Fibroblast of peridontal ligament (primary cell): ENCODE results near the gene GRM7.

Experiments
- DNase-seq: peaks from one replicate; pipeline ENCODE4 v3.0.0-alpha.2; 2010; ENCODE audit errors: extremely low read depth

Gene GRM7

DNA sequence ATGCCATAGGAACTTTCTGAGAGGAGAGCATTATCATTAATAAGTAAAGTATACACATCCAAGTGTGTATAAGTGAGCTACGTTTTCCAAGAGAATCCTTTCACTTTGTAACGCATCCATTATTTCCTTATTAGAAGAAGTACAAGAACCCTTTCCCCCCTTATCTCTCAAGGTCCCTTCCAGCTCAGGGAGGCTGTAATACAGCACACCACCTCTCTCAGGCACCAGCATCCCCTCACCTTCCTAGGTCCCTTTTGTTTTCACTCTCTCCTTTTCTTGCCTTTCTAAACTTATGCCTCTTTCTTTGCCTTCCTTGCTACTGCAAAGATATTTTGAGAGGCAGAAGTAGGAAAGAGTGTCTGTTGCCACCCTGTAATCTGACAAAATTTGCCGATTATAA, 446.0 kb downstream of the GRM7 start:
- DNase-seq, result no peak

- DNase-seq, result no peak
Observed at GRCh38 chr3:7307410-7307809, 446.5 kb downstream of the GRM7 start.

GRCh38 chr3:7309641-7310102, 448.8 kb downstream of the GRM7 start:
- no peak for DNase-seq

DNA sequence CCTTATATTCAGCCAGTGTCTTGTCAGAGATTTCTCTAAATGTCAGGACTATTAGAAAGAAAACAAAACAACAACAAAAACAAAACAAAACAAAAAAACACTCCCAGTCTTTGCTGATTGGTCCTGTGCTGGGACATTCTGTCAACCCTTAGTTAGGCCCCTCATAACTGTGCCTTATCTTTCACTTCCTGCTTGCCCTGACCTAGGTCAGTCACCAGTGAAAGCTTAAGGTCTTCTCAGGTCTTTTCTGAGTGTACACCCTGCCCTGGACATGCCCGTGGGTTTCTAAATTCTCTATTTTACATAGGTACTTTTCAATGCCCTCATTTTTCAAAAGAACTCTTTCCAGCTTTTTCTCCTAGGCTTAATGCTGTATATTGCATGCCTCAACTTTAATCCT, 454.1 kb downstream of the GRM7 start:
- no peak for DNase-seq

DNA sequence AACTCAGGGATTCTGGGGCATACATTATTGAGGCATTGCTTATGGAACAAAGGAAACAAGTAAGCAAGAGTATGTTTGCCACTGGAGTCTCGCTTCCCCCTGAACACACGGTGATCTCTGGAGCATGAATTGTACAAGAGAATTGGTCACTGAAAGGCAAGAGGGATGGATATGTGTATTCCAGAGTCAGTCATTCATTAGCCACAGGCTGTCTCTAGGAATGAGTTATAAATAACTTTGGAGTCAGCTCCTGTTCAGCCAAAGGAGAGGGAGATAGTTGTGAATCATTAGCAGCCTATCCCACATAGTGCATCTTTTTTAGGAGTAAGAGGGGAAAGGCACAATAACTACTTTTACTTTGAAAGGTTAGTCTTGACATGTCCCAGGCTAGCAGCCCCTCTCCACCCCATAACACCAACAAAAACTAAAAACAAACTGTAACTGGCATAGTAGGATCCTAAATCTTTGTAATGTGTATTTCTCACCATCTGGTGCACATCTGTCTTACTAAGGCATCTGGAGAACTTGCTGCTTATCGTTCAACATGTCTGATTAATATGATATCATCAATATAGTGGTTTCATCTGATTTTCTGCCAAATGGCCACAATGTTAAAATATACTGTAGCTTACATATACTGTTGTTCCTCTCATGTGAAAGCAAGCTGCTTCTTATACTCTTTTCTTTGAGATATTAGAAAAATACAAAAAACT, 462.2 kb downstream of the GRM7 start:
- no peak for DNase-seq

DNA sequence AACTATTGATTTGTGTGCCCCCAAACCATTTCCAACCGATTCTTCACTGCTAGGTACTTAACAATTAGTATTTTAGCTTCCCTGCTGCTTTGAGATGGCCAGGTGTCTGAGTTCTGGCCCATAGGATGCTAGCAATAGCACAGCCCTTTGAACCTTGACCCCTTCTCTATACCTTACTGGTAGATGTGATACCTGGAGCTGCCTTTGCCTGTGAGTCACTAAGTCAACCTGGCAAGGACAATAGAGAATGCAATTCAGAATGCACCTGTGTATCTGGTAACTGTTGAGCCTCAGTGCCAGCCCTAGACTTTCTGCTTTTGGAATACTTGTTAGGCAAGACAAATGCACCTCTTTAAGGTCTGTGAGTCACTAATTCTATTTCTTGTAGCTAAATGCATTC, 467.4 kb downstream of the GRM7 start:
- no peak for DNase-seq

DNA sequence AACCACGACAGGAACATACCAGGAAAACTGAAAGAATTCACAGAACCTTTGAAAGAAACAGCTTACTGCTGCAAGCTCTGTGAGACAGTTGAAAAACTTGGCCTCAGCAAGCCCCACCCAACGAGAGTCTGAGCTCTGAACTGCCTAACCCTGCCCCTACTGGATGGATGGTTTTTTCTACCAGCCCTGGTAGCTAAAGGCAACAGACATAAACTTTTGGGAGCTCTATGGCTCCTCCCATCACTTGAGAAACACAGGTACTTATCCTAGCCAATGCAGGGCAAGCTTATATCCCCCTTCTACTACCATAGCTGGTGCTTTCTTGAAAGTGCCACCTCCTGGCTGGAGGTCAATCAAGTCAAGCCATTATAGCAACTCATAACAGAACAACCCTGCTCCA, 471.8 kb downstream of the GRM7 start:
- DNase-seq, result no peak

DNA sequence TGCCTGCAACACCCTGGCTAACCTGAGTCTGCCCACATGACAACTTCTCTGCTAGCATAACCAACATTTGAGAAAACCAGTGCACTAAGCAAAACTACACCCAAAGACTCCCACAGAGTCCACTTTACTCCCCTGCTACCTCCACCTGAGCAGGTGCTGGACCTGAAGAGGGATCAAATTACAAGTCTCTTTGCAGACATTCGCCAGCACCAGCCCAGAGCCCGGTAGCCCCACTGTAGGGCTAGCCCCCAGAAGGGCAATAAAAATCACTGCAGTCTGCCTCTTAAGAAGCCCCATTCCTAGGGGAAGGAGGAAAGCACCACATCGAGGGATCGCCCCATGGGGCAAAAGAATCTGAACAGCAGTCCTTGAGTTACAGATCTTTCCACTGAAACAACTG, 472.2 kb downstream of the GRM7 start:
- DNase-seq, result no peak

DNA sequence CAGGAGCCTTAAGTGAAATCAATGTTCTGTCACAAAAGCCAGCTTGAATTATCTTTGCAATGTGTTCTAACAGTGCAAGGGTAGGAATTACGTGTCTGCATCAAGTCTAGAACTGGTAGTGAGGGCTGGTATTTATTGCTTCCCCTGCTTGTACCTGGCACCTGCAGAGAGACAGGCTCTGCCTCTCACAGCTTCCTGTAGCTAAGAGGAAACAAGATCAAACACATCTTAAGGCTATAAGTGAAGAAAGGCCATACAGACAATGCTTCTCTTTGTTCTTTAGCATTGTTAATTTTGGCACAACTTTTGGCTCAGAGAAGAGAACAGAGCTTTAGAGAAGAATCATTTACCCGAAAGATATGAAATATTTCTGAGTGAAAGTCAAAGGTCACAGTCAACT, 479.9 kb downstream of the GRM7 start:
- DNase-seq, result no peak

DNA sequence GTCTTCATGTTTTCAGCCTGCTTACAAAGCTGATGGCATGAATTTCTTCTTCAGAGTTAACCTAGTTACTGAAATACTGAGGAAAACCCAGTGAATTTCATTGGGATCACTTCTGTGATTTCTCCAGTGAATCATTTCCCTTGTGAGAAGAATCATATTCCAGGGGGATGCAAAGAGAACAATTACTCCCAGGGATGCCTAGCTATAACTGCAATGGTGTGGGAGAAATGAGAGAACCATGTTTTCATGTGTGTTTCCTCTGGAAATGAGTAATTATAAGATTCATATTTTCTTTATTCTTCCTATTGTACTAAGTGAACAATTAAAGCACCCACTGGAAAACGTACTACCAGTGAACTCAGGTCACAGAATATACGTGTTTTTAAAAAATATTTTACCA, 485.4 kb downstream of the GRM7 start:
- DNase-seq, result no peak

GRCh38 chr3:7357101-7357500, 496.2 kb downstream of the GRM7 start:
- DNase-seq, result no peak

- no peak for DNase-seq
Observed at GRCh38 chr3:7367968-7368367, 507.1 kb downstream of the GRM7 start.

- DNase-seq, result no peak
Observed at GRCh38 chr3:7368597-7368996, 507.7 kb downstream of the GRM7 start.

- no peak for DNase-seq
Observed at GRCh38 chr3:7371693-7372572, 511.0 kb downstream of the GRM7 start.

- no peak for DNase-seq
Observed at GRCh38 chr3:7377103-7377502, 516.2 kb downstream of the GRM7 start.

DNA sequence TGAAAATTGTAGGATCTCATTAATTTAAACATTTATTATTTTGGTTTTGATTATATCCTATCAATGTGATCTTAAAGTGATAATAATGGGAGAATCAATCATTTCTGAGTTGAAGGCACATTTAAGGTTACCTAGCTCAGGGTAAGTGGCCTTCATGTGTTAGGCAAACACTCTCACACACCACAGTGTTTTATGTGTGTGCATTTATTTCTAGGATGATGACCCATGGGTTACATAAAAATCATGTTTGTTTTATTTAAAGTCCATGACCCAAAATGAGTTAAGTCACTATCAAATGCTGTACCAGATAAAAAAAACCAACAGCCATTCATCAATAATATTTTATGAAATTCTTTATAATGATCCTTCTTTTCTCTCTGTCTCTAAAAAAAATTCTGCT, 520.8 kb downstream of the GRM7 start:
- DNase-seq, result no peak

DNA sequence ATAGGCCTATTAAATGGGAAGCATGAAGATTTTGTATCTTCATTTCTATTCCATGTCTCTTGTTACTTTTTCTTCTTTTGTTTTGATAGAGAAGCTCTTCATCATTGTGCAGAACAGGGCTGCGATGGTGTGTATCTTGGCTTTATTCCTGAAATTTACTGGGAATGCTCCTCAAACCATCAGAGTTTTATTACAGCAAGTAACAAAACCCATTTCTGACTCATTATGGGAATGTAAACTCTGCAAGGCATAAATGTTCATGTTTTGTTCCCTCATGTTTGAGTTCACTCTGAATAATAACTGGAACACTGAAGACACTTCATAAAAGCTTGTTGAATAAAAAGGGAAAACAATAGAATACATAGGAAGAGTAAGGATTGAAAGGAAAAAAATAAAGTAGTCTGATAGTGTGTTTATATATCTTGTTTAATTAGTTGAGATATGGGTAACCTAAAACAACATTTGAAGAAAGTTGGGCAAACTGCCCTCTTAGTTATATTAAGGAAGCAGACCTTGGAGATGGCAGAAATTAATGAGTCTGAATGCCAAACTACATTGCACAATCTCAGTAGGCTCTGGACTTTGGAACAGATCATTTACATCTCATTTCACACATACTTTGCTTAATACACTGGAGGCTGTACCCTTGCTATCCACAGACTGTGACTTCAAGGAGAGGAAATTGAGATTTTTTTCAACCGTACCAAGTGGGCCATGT, 521.5 kb downstream of the GRM7 start:
- no peak for DNase-seq

DNA sequence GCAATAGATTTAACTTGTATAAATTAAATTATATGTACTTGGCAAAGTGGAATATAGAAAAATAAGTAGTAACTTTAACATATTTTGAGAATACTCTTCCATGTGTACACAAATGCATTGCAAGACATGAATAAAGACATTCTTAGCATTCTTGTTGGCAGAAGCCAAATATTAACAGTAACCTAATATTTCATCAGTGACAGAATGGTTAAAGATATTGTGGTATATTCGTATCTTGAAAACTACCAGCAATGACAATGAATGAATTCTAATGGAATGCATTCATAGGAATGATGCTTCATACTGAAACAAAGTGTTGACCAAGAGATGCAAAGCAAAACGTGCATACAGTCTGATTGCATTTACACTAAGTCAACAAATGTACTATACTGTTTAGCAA, 524.7 kb downstream of the GRM7 start:
- no peak for DNase-seq

DNA sequence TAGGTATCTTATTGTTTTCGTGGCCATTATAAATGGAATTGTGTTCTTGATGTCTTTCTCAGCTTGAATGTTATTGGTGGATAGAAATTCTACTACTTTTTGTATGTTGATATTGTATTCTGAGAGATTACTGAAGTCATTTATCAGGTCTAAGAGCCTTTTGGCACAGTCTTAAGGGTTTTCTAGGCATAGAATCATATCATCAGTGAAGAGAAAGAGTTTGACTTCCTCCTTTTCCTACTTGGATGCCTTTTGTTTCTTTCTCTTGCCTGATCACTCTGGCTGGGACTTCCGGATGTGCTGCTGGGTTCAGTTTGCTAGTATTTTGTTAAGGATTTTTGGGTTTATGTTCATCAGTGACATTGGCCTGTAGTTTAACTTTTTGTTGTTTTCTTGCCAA, 527.1 kb downstream of the GRM7 start:
- no peak for DNase-seq

DNA sequence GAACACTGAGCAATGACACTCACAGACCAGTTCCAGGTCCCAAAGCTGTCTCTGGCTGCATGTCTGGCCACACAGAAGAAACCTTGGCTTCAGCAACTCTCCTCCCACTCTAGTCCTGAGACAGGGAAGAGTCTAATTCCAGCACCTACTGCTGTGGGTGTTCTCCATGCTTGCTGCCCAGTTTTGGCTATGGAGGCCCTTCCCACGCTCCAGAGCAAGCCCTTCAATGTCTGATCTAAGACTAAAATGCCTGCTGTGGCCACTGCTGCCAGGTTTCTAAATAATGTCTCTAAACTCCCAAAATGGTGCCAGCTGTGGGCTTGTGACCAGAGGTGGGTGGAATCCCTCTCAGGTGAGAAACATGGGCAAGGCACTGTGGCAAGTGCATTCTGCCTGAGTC, 531.3 kb downstream of the GRM7 start:
- DNase-seq, result no peak

GRCh38 chr3:7393944-7394605, 533.2 kb downstream of the GRM7 start:
- no peak for DNase-seq

GRCh38 chr3:7396534-7396933, 535.6 kb downstream of the GRM7 start:
- DNase-seq, result no peak
